Skeletal muscle cell (primary cell): Measurements from ENCODE around the gene FYB1.

Experiments used
- DNase-seq: peaks from one replicate; pipeline ENCODE4 v3.0.0-alpha.2; 2010; ENCODE audit warnings: low read depth
- H3K4me3 ChIP-seq: 2 replicates; pipeline ENCODE4 v1.5.1; 2011; ENCODE audit warnings: low read depth, mild to moderate bottlenecking, control low read depth, low read length, moderate library complexity

The FYB1 gene

DNA sequence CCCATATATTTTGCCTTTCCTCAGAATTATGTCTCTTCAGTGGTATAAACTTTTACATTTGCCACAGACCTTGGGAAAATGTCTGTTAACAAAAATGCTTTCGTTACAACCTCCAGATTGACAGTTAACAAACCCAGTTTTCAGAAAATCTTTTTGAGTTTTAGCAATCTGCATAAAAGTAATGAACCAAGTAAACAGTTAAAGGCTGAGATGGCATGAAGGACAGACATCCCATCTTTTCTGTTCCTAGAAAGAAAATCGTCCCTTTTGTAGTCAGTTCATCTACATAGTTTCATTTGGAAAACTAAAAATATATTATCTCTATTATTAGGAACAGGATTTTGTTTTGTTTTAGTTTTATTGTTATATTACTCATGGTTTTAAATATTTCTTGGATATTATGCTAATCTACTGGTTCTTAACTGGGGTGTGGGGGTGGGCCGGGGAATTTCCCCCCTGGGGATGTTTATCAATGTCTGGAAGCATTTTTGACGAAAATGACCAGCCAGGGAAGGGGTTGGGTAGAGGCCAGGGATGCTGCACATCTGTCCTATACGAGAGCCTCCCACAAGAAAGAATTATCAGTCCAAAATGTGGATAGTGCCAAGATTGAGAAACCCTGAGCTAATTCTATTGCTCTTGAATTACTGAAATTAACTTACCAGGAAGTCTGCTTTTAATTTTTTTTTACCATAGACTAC is 11.9 kb downstream of the FYB1 start:
- H3K4me3 ChIP-seq, result no peak overlapping the region
- DNase-seq, result no peak

GRCh38 chr5:39206630-39207321 is 12.6 kb downstream of the FYB1 start:
- H3K4me3 ChIP-seq, result no peak overlapping the region

DNA sequence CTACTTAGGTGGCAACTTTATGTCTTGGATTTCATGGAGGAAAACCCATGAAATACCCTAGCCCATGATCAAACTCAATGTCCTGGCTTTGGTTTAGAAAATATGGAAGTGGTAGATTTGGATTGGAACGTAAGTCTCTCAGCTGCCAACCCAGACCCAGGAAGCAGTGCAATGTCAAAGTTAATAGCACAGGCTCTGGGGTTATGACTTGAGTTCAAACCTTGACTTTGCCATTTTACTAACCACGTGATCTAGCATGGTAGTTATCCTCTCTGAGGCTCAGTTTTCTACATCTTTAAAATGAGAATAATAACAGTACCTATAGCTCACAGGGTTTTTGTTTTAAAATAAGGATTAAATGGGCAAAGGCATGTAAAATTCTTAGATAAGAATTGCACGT is 13.8 kb downstream of the FYB1 start:
- no peak for DNase-seq
- H3K4me3 ChIP-seq, result no peak overlapping the region

More at GRCh38 chr5:39206630-39207321, 12.6 kb downstream of the FYB1 start:
- no peak for DNase-seq

DNA sequence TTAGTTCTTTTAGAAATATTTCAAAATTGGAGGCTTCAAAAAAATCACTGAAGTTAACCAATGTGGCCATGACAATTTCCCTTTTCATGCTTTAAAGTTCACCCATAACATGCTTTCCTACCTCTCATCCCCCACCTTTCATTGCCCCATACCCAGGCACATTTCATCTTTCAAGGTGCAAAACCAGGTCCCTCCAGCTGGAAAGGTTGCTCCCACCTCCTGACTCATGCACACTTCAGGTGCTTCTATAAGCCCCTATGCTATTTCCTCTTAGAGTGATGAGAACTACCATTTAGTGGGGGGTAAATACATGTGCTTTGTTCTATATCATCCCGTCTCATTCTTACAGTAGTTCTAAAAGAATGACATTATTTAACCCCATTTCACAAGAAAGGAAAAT is 15.4 kb downstream of the FYB1 start:
- no peak overlapping the region for H3K4me3 ChIP-seq
- no peak for DNase-seq

GRCh38 chr5:39203275-39203922 is 16.0 kb downstream of the FYB1 start:
- DNase-seq, result no peak
- H3K4me3 ChIP-seq, result no peak overlapping the region

- no peak overlapping the region for H3K4me3 ChIP-seq
- DNase-seq, result no peak
These were observed 16.6 kb downstream of the FYB1 start for GRCh38 chr5:39202597-39203274.

DNA sequence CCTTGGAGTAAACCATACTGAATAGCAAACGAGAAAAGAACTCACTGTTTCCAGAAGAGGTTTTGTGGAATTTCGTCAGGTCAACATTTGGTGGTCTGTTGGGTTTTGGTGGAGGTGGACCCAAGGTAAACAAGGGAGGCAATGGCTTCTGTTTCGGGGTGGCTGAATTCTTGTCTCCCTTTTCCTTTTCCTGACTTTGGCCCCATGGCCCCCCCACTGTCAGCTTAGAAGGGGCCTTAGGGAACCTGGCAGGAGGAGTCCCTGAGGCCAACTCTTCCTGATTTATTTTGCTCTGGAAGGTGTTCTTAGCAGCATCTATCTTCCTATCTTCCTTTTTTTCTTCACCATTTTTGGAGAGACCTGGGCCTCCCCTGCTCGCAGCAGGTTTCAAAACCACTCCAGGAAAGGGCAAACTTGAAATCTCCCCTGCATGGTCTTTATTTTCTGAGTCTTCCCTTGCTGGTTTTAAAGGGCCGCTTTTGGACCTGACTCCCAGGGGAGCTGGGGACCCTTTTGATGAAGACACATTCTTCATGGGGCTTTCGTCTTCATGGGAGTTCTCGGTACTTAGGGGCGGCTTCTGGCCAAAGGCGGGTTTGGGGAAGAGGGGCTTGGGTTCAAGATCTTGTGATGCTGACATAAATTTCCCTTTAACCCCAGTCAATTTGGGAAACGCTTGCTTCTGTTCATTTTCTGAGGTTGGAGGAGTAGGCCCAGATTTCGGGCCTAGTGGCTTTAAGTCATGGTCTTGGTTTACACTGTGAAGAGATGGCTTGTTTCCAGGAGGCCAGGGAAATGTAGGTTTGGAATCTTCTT is 17.4 kb downstream of the FYB1 start:
- no peak overlapping the region for H3K4me3 ChIP-seq
- DNase-seq, result no peak

- H3K4me3 ChIP-seq, result no peak overlapping the region
- DNase-seq, result no peak
These were observed 18.1 kb downstream of the FYB1 start for GRCh38 chr5:39201160-39201780.

- DNase-seq, result no peak
- no peak overlapping the region for H3K4me3 ChIP-seq
These were observed 19.3 kb downstream of the FYB1 start for GRCh38 chr5:39200081-39200480.

DNA sequence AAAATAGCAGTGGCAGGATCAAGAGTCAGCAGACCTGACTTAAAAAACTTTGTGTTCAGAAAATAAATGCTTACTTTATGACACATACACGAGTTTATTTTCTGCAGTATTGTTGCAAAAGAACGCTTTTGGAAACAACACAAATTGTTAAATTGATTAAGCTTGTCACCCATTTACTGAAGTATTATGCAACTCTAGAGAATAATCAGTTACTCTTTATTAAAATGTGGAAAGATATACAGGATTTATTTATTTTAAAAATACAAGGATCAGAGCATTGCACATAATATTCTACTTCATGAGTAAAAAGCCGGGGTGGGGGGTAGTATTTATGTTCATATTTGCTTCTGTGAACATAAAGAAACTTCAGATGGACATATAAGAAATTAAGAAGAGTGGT is 20.0 kb downstream of the FYB1 start:
- no peak overlapping the region for H3K4me3 ChIP-seq
- no peak for DNase-seq

- DNase-seq, result no peak
- no peak overlapping the region for H3K4me3 ChIP-seq
These were observed 21.2 kb downstream of the FYB1 start for GRCh38 chr5:39198127-39198526.

DNA sequence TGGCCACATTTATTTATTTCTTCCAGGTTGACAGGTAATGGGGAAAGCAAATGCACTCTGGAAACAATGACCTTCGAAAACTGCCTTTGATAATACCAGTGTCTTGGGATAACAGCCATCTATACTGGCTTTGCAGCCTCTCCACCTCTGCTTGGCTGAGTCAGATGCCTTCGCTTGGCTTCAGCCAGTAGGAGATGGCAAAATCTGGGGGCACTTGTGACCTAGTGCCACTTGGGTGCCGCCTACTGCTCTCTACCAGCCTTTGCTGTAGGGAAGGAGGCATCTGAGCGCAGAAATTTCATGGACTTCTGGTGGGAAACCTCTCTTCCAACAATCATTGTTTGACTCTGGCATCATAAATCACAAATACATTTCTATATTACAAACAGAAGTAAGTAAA is 21.8 kb downstream of the FYB1 start:
- no peak overlapping the region for H3K4me3 ChIP-seq
- no peak for DNase-seq

DNA sequence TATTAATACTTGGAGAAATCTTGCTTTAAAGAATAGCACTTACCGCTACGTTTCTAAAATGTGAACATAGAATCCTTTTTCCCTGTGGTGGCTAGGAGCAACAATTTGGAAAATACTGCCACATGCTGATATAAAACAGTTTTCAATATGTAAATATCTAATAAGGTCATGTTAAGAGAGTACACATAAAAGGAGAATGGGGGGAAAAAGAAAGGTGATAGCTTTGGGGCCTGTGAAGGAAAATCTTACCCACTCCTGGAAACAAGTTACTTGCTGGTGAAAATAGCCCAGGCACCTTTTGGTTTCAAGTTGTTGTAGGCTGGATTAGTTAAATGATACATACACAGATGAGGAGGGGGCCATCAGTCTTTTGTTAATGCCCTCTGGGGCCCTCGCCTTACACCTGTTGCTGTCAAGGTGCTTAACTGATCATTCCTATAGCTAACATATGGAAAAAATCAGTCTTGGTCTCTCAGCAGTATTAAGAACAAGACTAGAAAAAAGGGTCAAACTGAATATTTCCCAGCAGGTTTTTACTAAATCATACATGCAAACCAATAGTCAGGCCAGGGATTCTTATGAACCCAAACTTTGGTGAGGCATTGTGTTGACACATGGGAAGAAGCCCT is 24.1 kb downstream of the FYB1 start:
- DNase-seq, result no peak
- no peak overlapping the region for H3K4me3 ChIP-seq

DNA sequence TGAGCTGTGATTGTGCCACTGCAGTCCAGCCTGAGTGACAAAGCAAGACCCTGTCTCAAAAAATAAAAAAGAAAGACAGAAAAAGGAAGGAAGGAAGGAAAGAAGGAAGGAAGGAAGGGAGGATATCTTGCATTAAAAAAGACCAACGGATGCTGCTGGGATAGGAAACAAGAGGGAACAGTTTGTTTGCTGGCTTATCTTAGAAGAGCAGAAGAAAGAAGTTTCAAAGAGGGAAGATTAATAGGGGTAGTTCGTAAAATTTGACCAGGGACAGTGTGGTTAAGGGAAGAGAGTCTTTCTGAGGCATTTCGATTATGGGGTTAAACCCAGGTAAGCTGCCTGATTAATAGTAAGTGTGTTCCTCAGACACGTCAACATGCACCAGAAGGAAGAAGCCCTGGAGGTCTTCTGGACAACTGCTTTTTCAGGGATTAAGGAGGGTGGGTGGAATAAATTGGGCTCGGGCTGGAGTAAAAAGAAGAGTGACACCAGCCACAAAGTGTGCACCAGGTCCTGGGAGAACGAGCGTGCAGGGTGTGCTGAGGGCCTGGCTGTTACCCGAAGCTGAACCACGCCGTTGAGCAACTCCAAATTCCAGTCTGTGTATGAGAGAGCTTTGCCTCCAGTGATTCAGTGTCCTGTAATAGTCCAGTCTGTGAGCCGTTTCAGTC is 24.8 kb downstream of the FYB1 start:
- peak; percentile 67 for DNase-seq
- H3K4me3 ChIP-seq, result no peak overlapping the region

DNA sequence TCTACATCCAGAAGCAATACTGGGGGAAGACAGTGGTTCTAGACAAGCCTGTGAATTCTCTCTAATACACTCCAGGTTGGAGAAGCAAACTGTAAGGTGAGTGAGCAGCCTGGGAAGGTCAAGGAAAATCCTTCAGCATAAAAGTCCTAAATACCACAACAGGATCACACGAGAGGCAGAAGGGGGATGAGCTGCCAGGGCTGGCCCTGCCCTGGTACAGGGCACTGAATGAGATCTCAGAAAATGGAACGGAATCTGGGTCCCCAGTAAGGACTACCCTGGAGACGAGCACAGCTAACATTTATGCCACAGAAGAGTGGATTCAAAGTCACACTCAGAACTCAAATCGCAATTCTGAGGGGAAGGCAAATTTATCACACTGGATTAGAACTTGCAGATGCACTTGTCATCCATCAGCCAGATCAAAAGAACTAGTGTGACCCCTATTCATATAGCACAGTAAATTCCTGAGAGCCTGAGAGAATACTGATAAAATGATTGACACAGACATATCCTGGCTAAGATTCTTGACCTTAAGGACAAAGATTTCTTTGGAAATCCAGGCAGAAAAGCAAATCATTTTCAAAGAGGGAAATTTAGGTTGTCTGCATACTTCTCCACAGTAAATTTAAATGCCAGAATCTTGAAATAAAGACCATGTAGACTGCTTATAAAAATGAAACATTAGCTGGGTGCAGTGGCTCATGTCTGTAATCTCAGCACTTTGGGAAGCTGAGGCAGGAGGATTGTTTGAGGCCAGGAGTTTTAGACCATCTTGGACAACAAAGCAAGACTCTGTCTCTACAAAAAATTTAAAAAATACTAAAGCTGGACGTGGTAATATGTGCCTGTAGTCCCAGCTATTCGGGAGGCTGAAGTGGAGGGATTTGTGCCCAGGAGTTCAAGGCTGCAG is 25.6 kb downstream of the FYB1 start:
- no peak overlapping the region for H3K4me3 ChIP-seq
- DNase-seq, result no peak

DNA sequence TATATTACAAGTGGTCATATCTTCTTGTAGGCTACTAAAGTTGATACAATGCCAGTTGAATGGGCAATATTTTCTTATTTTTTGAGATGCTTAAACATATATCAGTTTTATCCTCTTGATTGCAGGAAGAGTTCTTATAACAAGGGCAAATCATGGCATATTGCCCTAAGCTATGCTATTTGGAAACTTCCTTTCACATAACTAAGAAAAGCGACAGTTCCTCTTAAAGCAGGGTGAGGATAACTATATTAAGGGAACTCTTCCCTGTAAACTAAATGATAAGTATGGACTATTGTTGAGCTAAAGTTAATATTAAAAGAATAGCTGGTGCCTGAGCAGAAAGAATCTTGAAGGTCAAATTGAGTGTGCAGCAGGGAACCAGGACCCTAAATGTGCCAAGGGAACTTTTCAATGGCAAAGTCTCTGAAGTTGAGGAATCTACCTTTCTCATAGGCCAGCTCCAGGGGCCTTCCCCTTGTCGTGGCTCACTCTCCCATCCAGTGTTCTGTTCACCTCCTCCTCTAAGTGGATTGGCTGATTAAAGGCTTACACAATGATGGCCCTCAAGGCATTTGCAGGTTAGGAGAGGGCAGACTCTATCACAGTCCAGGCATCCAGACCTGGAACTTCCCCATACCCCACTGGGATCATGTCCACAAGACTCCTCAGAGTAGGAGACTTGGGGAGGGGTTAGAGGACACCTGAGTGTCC is 26.8 kb downstream of the FYB1 start:
- no peak overlapping the region for H3K4me3 ChIP-seq
- DNase-seq, result no peak

GRCh38 chr5:39191216-39191615 is 28.1 kb downstream of the FYB1 start:
- no peak for DNase-seq
- no peak overlapping the region for H3K4me3 ChIP-seq
